ENCODE data around the gene SPACA5B. TPM values are rescaled to one million over a fixed set of nuclear protein-coding genes. Genes with fewer than 3 reads are reported as not detected.

The SPACA5B gene
- total RNA-seq, result not detected in 2 replicates

GRCh38 chrX:48130326-48130725, at the start of gene SPACA5B:
TSS of gene SPACA5B (plus strand) at chrX:48130626. CDS start at chrX:48130688, 62 bp downstream.

Other genes with a start within 250 kb of the SPACA5B start
- 2.2 and 2.8 TPM in 2 replicates for gene ZNF182, start 126.6 kb upstream of the SPACA5B start, total RNA-seq
- not detected in 2 replicates for gene SPACA5, start 123.6 kb upstream of the SPACA5B start, total RNA-seq
- gene ZNF630, start 59.0 kb upstream of the SPACA5B start, total RNA-seq, result 0.54 and 1.5 TPM in 2 replicates
- gene SSX5, start 66.2 kb downstream of the SPACA5B start, total RNA-seq, result not detected in 2 replicates
- gene SSX1, start 124.8 kb downstream of the SPACA5B start, total RNA-seq, result not detected in 2 replicates
- not detected in 2 replicates for gene SSX3, start 226.1 kb downstream of the SPACA5B start, total RNA-seq

Measured in endothelial cell of coronary artery (primary cell).